T follicular helper cell (primary cell): ENCODE results near the gene GAGE12H.
"Not testable (repeated sequence)": the region's sequence is repeated elsewhere in the genome, so short reads cannot be mapped to it uniquely, and the experiment has no call there.

ENCODE experiments used
- DNase-seq: peaks from one replicate; pipeline ENCODE4 v3.0.0-alpha.2; 2020; ENCODE audit warnings: low read depth
- total RNA-seq, 2 experiments: gene quantifications; one replicate each; lab custom pipeline; 2026; lab: John Stamatoyannopoulos, UW

GAGE12H gene, protein sequence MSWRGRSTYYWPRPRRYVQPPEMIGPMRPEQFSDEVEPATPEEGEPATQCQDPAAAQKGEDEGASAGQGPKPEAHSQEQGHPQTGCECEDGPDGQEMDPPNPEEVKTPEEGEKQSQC
- total RNA-seq = 0 reads per million in 2 experiments

DNA sequence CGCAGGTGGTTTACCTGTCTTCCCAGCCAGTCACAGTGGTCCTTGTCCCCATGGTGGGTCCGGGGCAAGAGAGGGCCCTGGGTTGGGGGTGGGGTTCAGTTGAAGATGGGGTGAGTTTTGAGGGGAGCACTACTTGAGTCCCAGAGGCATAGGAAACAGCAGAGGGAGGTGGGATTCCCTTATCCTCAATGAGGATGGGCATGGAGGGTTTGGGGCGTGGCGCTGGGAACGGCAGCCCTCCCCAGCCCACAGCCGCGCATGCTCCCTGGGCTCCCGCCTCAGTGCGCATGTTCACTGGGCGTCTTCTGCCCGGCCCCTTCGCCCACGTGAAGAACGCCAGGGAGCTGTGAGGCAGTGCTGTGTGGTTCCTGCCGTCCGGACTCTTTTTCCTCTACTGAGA, at the start of gene GAGE12H:
Gene GAGE12H (plus strand): TSS at position 301 of the 400 bp plus-strand sequence. CDS start 1,155 bp downstream, outside the sequence.
- not testable (repeated sequence) for DNase-seq

DNA sequence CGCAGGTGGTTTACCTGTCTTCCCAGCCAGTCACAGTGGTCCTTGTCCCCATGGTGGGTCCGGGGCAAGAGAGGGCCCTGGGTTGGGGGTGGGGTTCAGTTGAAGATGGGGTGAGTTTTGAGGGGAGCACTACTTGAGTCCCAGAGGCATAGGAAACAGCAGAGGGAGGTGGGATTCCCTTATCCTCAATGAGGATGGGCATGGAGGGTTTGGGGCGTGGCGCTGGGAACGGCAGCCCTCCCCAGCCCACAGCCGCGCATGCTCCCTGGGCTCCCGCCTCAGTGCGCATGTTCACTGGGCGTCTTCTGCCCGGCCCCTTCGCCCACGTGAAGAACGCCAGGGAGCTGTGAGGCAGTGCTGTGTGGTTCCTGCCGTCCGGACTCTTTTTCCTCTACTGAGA, 47.9 kb upstream of the GAGE12H start, which contains the start of gene GAGE12C:
Gene GAGE12C (plus strand): TSS at position 301 of the 400 bp plus-strand sequence. CDS start 1,155 bp downstream, outside the sequence.
- not testable (repeated sequence) for DNase-seq

DNA sequence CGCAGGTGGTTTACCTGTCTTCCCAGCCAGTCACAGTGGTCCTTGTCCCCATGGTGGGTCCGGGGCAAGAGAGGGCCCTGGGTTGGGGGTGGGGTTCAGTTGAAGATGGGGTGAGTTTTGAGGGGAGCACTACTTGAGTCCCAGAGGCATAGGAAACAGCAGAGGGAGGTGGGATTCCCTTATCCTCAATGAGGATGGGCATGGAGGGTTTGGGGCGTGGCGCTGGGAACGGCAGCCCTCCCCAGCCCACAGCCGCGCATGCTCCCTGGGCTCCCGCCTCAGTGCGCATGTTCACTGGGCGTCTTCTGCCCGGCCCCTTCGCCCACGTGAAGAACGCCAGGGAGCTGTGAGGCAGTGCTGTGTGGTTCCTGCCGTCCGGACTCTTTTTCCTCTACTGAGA, 38.3 kb upstream of the GAGE12H start, which contains the start of gene GAGE12D:
Gene GAGE12D (plus strand): TSS at position 301 of the 400 bp plus-strand sequence. CDS start 1,155 bp downstream, outside the sequence.
- DNase-seq = not testable (repeated sequence)

DNA sequence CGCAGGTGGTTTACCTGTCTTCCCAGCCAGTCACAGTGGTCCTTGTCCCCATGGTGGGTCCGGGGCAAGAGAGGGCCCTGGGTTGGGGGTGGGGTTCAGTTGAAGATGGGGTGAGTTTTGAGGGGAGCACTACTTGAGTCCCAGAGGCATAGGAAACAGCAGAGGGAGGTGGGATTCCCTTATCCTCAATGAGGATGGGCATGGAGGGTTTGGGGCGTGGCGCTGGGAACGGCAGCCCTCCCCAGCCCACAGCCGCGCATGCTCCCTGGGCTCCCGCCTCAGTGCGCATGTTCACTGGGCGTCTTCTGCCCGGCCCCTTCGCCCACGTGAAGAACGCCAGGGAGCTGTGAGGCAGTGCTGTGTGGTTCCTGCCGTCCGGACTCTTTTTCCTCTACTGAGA, 28.8 kb upstream of the GAGE12H start, which contains the start of gene GAGE12E:
Gene GAGE12E (plus strand): TSS at position 301 of the 400 bp plus-strand sequence. CDS start 1,155 bp downstream, outside the sequence.
- not testable (repeated sequence) for DNase-seq

DNA sequence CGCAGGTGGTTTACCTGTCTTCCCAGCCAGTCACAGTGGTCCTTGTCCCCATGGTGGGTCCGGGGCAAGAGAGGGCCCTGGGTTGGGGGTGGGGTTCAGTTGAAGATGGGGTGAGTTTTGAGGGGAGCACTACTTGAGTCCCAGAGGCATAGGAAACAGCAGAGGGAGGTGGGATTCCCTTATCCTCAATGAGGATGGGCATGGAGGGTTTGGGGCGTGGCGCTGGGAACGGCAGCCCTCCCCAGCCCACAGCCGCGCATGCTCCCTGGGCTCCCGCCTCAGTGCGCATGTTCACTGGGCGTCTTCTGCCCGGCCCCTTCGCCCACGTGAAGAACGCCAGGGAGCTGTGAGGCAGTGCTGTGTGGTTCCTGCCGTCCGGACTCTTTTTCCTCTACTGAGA, 19.2 kb upstream of the GAGE12H start, which contains the start of gene GAGE12F:
Gene GAGE12F (plus strand): TSS at position 301 of the 400 bp plus-strand sequence. CDS start 1,155 bp downstream, outside the sequence.
- not testable (repeated sequence) for DNase-seq

DNA sequence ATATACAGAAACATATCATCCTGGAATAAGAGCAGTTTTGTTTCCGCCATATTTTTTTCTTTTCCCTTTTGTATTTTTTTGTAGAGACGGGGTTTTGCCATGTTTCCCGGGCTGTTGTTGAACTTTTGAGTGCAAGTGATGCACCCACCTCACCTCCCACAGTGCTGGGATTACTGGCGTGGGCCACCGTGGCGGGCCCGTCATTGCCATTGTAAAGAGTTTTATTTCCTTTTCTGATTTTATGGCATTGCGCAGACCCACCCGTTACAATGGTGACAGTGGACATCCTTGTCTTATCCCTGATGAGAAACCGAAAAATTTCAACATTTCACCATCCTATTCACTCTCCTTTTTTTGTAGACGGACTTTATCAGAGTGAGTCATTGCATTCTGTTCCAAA, 11.0 kb upstream of the GAGE12H start:
- not testable (repeated sequence) for DNase-seq

DNA sequence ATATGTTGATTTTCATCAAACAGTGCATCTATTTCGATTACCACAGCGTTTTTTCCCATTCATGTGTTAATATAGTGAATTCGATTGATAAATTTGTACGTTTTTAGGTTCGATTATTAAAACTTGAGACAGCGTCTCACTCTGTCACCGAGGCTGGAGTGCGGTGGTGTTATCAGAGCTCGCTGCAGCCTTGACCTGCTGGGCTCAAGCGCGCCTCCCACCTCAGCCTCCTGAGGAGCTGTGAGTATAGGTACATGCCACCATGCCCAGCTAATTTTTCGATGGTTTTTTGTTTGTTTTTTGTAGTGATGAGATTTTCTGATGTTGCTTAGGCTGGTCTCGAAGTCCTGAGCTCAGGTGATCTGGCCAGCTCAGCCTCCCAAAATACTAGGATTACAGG, 10.6 kb upstream of the GAGE12H start:
- not testable (repeated sequence) for DNase-seq

DNA sequence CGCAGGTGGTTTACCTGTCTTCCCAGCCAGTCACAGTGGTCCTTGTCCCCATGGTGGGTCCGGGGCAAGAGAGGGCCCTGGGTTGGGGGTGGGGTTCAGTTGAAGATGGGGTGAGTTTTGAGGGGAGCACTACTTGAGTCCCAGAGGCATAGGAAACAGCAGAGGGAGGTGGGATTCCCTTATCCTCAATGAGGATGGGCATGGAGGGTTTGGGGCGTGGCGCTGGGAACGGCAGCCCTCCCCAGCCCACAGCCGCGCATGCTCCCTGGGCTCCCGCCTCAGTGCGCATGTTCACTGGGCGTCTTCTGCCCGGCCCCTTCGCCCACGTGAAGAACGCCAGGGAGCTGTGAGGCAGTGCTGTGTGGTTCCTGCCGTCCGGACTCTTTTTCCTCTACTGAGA, 9.6 kb upstream of the GAGE12H start, which contains the start of gene GAGE12G:
Gene GAGE12G (plus strand): TSS at position 301 of the 400 bp plus-strand sequence. CDS start 1,155 bp downstream, outside the sequence.
- DNase-seq = not testable (repeated sequence)

DNA sequence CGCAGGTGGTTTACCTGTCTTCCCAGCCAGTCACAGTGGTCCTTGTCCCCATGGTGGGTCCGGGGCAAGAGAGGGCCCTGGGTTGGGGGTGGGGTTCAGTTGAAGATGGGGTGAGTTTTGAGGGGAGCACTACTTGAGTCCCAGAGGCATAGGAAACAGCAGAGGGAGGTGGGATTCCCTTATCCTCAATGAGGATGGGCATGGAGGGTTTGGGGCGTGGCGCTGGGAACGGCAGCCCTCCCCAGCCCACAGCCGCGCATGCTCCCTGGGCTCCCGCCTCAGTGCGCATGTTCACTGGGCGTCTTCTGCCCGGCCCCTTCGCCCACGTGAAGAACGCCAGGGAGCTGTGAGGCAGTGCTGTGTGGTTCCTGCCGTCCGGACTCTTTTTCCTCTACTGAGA, 9.4 kb downstream of the GAGE12H start, which contains the start of gene GAGE2A:
Gene GAGE2A (plus strand): TSS at position 301 of the 400 bp plus-strand sequence. CDS start 1,155 bp downstream, outside the sequence.
- DNase-seq = not testable (repeated sequence)

DNA sequence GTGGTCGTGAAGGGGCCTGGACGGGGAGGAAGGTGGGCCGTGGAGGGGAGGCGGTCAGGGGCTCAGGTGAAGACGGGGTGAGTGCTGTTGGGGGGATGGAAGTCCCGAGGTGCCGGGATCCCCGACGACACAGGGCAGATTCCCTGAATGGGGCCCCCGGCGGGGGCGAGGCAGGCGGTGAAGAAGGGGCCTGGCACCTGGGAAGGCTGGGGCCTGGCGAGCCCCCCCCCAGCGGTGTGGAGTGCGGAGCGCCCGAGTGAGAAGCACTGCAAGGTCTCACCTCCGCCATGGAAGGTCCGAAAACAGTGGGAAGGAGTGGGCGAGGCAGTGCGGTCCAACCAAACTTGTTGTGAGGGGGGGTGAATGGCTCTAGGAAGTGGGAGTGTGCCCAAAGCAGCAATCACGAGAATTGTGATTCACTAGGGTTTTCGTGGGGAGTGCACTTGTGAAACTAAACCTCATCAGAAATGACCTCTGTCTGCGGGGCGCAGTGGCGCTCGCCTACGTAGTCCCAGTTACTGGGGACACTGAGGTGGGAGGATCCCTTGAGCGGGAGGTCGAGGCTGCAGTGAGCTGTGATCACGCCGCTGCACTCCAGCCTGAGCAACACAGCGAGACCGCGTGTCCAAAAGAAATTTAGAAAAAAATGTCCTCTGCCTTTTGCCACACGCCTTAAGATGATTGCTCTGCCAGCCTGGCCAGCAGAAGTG, 10.2 kb downstream of the GAGE12H start:
- DNase-seq = peak; percentile 12

DNA sequence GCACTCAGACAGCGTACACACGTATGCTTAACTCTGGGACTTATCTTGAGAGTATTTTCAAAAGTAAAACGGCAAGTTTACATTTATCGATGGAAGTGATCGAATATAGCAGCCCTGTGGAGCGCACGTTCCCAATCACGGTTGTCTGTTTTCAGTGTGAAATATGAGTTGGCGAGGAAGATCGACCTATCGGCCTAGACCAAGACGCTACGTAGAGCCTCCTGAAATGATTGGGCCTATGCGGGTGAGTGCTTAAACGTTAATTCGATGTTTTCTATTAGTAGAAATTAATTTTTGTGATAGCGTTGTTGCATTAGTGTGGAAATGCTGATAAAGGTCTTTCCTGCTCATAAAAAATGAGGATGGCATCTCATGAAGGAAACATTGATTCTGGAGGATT, 10.7 kb downstream of the GAGE12H start:
- not testable (repeated sequence) for DNase-seq

DNA sequence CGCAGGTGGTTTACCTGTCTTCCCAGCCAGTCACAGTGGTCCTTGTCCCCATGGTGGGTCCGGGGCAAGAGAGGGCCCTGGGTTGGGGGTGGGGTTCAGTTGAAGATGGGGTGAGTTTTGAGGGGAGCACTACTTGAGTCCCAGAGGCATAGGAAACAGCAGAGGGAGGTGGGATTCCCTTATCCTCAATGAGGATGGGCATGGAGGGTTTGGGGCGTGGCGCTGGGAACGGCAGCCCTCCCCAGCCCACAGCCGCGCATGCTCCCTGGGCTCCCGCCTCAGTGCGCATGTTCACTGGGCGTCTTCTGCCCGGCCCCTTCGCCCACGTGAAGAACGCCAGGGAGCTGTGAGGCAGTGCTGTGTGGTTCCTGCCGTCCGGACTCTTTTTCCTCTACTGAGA, 19.0 kb downstream of the GAGE12H start, which contains the start of gene GAGE1:
Gene GAGE1 (plus strand): TSS at position 301 of the 400 bp plus-strand sequence. CDS start 1,155 bp downstream, outside the sequence.
- DNase-seq = not testable (repeated sequence)

DNA sequence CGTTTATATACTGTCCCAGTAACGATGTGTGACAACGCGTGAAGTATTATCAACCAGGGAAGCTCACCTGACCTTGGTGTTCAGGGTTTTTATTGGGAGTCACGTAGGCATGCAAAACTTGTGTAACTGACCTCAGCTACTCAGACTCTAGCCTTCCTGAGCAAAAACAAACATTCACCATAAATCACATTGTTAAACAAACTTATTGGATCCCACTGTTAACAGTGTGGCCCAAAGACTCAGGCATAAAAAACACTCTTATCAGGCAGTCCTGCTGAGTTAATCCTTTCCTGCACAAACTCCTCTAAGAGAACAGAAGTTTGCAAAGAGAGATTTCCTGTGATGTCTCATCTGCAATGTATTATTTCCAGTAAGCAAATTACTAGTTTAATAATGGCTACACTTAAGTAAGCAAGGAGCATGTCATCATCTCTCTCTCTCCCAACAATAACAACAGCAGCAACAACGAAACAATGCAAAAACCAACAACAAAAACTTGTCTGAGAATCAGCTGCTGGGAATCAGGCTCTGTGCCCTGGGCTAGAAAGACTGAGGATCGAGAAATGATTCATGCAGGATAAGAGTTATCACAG, 31.1 kb downstream of the GAGE12H start:
- DNase-seq = no peak

DNA sequence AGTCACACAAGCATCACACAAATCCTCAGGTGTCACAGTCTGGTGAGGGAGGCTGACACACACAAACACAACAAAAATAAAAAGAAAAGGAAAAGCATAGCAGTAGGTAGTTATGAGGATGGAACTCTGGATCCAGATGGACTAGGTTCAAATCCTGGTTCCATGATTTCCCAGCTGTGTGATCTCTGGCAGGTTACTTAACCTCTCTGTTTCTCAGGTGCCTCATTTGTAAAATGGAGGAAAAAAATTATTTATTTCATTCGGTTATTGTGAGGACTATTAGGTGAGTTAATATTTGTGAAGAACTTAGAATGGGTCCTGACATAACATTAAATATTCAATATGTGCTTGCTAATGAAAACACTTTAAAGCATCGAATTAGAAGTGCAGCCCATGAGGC, 38.8 kb downstream of the GAGE12H start:
- DNase-seq = no peak

DNA sequence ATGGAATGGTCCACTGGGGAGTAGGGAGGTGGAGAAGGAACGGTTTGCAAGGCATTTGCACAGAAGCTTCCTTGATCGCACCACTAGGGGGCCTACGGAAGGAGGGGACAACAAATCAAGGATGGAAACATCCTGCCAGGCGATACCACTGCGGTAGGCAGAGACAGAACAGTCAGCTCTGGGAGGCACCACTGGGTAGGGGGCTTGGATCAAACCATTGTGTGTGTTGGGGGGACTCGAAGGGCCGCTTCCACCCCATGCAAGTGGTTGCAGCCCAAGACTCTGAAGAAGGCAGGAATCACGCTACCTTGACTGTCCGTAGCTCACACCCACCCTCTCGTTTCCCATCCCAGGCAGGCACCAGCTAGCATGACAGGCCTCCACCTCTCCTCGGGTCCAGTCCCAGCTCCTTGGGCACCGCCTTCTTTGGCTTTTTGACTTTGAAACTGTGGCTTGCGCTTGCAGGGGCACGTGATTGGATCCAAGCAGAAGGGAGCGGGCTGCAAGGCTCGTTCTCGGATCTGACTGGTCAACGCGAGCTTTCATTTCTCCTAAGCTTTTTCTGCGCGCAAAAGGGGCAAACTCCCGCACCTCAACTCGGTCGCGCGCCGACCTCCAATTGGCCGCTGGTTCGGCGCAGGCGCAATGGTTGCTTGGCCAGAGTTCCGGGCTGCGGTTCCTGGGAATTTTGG, 47.5 kb downstream of the GAGE12H start:
- DNase-seq = no peak
